Endothelial cell (in vitro differentiated cells): ENCODE results near the gene UPP2. TPM values are rescaled to one million over a fixed set of nuclear protein-coding genes. Genes with fewer than 3 reads are reported as not detected.

Experiments used
- DNase-seq: peaks from one replicate; pipeline ENCODE4 v3.0.0; 2021; ENCODE audit warnings: low spot score
- H3K27ac Mint-ChIP-seq: one replicate; pipeline ENCODE4 v1.8.0; 2021; ENCODE audit warnings: mixed read lengths, inconsistent platforms; ENCODE audit not compliant: unreplicated experiment
- H3K27me3 Mint-ChIP-seq: one replicate; pipeline ENCODE4 v1.8.0; 2021; ENCODE audit warnings: mild to moderate bottlenecking, moderate library complexity, mixed read lengths, inconsistent platforms; ENCODE audit not compliant: unreplicated experiment
- H3K36me3 Mint-ChIP-seq: one replicate; pipeline ENCODE4 v1.8.0; 2021; ENCODE audit warnings: mild to moderate bottlenecking, low read depth, mixed read lengths, inconsistent platforms; ENCODE audit not compliant: unreplicated experiment
- H3K4me1 Mint-ChIP-seq: one replicate; pipeline ENCODE4 v1.8.0; 2021; ENCODE audit warnings: mild to moderate bottlenecking, mixed read lengths, inconsistent platforms; ENCODE audit not compliant: unreplicated experiment
- H3K4me3 Mint-ChIP-seq: one replicate; pipeline ENCODE4 v1.8.0; 2021; ENCODE audit warnings: mild to moderate bottlenecking, mixed read lengths, inconsistent platforms; ENCODE audit not compliant: unreplicated experiment
- H3K9me3 Mint-ChIP-seq: one replicate; pipeline ENCODE4 v1.8.0; 2021; ENCODE audit warnings: mixed read lengths, inconsistent platforms; ENCODE audit not compliant: unreplicated experiment
- CTCF ChIP-seq: fragments of 200-600 bp; sonication (generic); IDR thresholded peaks from one replicate; pipeline ENCODE4 v1.5.0; 2021; ENCODE audit warnings: antibody characterized with exemption; ENCODE audit not compliant: unreplicated experiment
- total RNA-seq: library from RNA; stranded (reverse); fragmentation: NEBNext Ultra II Directional; extraction: Animal tissue kit (Norgen Biotek cat#: 25700); gene quantifications from one replicate; pipeline ENCODE4 v1.2.1, GENCODE V29; 2021; ENCODE audit not compliant: unreplicated experiment

The UPP2 gene
- total RNA-seq, 1 donor from 2014 or later = not detected

- H3K9me3 Mint-ChIP-seq = no peaks in the 10 kb centered on the region
- H3K4me3 Mint-ChIP-seq = no peak overlapping the region
- no peak overlapping the region for H3K27ac Mint-ChIP-seq
- H3K4me1 Mint-ChIP-seq = no peaks in the 10 kb centered on the region
- DNase-seq = no peak
- H3K27me3 Mint-ChIP-seq = no peaks in the 10 kb centered on the region
- no peak for TF ChIP-seq CTCF
- no peaks in the 10 kb centered on the region for H3K36me3 Mint-ChIP-seq
These were observed 12.8 kb downstream of the UPP2 start for GRCh38 chr2:158114516-158114915.

DNA sequence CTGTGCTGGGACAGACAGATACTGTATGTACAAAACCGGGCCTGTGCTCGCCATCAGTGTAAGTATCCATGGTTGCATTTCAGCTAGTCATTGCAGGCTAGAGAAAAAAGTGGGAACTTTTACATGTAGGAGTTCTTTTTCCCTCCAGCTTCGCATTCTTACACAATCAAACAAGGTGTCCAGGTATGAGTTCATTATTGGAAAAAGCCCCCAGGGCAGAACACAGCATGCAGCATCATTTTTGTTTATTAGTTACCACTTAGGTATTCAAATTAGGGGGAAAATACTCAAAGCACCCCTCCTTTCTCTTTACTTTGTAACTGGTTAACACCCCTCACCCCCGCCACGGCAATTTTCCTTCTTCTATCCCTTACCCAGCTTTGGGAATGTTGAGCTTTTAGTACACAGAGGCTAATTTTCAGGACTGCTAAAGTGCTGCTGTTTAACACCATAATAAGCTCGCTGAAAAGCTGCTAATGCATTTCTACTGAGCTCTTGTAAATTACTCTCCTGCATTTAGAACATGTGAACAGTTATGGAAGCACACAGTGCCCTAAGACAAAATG, 13.6 kb downstream of the UPP2 start:
- Mint-ChIP-seq H3K4me3 (no peak overlapping the region), H3K27ac (no peak overlapping the region), H3K27me3 (no peaks in the 10 kb centered on the region), H3K4me1 (no peaks in the 10 kb centered on the region), H3K36me3 (no peaks in the 10 kb centered on the region), H3K9me3 (no peaks in the 10 kb centered on the region)
- DNase-seq = no peak
- TF ChIP-seq CTCF = no peak

- no peak for TF ChIP-seq CTCF
- no peaks in the 10 kb centered on the region for H3K27me3 Mint-ChIP-seq
- no peaks in the 10 kb centered on the region for H3K9me3 Mint-ChIP-seq
- no peak overlapping the region for H3K27ac Mint-ChIP-seq
- peaks cover 3% of the 10 kb centered on the region for H3K4me1 Mint-ChIP-seq
- no peak for DNase-seq
- H3K4me3 Mint-ChIP-seq = no peak overlapping the region
- no peaks in the 10 kb centered on the region for H3K36me3 Mint-ChIP-seq
These were observed 15.3 kb downstream of the UPP2 start for GRCh38 chr2:158116936-158117335.

GRCh38 chr2:158120102-158120501, 18.4 kb downstream of the UPP2 start:
- no peak for TF ChIP-seq CTCF
- Mint-ChIP-seq H3K4me1 (peaks cover 3% of the 10 kb centered on the region), H3K36me3 (no peaks in the 10 kb centered on the region), H3K27ac (no peak overlapping the region), H3K27me3 (no peaks in the 10 kb centered on the region), H3K9me3 (no peaks in the 10 kb centered on the region), H3K4me3 (no peak overlapping the region)
- no peak for DNase-seq

DNA sequence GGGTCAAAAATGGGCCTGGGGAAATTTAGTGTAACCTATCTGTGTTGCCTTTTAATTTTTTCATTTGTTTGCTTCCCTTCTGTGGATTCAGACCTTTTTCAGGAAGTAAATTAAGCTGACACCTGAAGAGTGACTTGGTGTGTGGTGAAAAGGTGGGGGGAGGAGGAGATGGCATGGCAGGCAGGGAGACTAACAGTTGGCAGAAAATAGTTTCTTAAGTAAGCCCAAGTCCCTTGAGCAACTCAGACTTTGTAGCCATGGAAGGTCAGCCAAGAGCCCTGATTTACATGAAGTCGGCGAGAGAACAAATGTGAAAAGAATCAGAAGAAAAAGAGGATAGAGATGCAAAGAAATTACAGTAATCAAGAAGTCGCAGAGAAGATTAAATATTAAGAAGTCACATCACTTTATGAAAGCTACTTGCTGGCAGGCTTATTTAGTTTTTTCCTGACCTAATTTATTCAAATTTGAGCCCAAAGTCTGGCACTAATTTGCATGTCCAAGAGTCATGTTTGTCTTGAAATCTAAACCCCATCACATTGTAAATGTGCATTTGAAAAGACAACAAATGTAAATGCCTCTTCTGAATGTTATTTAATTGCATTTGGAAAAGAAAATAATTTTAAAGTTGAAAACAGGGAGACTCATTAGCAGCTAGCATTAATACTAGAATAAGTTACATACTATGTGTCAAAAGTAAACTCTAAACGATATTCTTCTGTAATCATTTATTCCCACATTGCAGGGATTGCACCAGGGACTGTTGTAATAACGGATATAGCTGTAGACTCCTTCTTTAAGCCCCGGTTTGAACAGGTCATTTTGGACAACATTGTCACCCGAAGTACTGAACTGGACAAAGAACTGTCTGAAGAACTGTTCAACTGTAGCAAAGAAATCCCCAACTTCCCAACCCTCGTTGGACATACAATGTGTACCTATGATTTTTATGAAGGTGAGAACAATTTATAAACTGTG, 19.3 kb downstream of the UPP2 start:
- TF ChIP-seq CTCF = no peak
- H3K4me3 Mint-ChIP-seq = no peak overlapping the region
- H3K9me3 Mint-ChIP-seq = no peaks in the 10 kb centered on the region
- H3K27ac Mint-ChIP-seq = no peak overlapping the region
- H3K4me1 Mint-ChIP-seq = peaks cover 3% of the 10 kb centered on the region
- H3K27me3 Mint-ChIP-seq = no peaks in the 10 kb centered on the region
- DNase-seq = no peak
- H3K36me3 Mint-ChIP-seq = no peaks in the 10 kb centered on the region
